K562 (cell line): Measurements from ENCODE around the gene RASGEF1C. TPM values are rescaled to one million over a fixed set of nuclear protein-coding genes. Genes with fewer than 3 reads are reported as not detected.

ENCODE experiments used
- CC2D1A ChIP-seq: fragments of 450-650 bp; IDR thresholded peaks from 2 replicates; pipeline ENCODE4 v1.6.1; 2017; ENCODE audit warnings: mild to moderate bottlenecking
- CHAMP1 ChIP-seq: fragments of 450-650 bp; IDR thresholded peaks from 2 replicates; pipeline ENCODE4 v1.6.1; 2016; ENCODE audit warnings: mild to moderate bottlenecking
- GTF3C2 ChIP-seq: IDR thresholded peaks from 3 replicates; pipeline ENCODE4 v1.6.1; 2011; ENCODE audit warnings: borderline replicate concordance, mild to moderate bottlenecking, moderate library complexity; ENCODE audit not compliant: insufficient read length; ENCODE audit errors: extremely low read depth
- LCOR ChIP-seq: sonication (generic); formaldehyde crosslinking; IDR thresholded peaks from 2 replicates; pipeline ENCODE4 v1.8.0; 2022; ENCODE audit warnings: mild to moderate bottlenecking, missing genetic modification reagents
- MYBL2 ChIP-seq, 2 experiments: fragments of 450-650 bp in 1 of 2; sonication (generic) in 1 of 2; formaldehyde crosslinking in 1 of 2; IDR thresholded peaks; 2 replicates each; pipeline versions ENCODE4 v1.6.1 to v1.8.1; 2017 to 2022; ENCODE audit warnings: borderline replicate concordance in 1 of 2, inconsistent platforms in 1 of 2, low read depth in 1 of 2, mild to moderate bottlenecking in 1 of 2, missing genetic modification reagents in 1 of 2, moderate library complexity in 1 of 2
- RREB1 ChIP-seq: fragments of 250-450 bp; sonication (Bioruptor Pico); IDR thresholded peaks from 2 replicates; pipeline ENCODE4 v1.4.0; 2020
- polyA plus RNA-seq, 8 experiments: library from polyadenylated mRNA; depleted of rRNA in 4 of 8; stranded (reverse) in 5 of 8; unstranded in 3 of 8; fragments of >200 nt; fragmentation: Nextera tagmentation in 2 of 8; fragmentation: Illumina TruSeq in 1 of 8; extraction: Ambion mirVana in 2 of 8; extraction: Trizol in 1 of 8; gene quantifications; 2 replicates each; pipeline versions ENCODE4 v1.2.1 to v1.2.3, GENCODE V29; 2011 to 2014; ENCODE audit warnings: inconsistent platforms in 1 of 8, missing spikeins in 1 of 8
- total RNA-seq, 7 experiments: library from RNA; depleted of rRNA in 6 of 7; stranded (reverse); fragments of >200 nt in 6 of 7; fragmentation: Illumina TruSeq in 2 of 7; extraction: Trizol in 2 of 7; gene quantifications; 2 replicates each; pipeline versions ENCODE4 v1.2.1 to v1.2.3, GENCODE V29; 2011 to 2021; ENCODE audit warnings: low replicate concordance in 1 of 7
- TF ChIP-seq, protein P1 (sequence below): fragments of 450-650 bp; IDR thresholded peaks from 2 replicates; pipeline ENCODE4 v1.6.1; 2018; ENCODE audit not compliant: partially characterized antibody
- TF ChIP-seq, protein P2 (sequence below): fragments of 450-650 bp; conservative IDR thresholded peaks from 2 replicates; pipeline ENCODE4 v1.6.1; 2016; ENCODE audit warnings: missing genetic modification characterization, low read depth, mild to moderate bottlenecking, missing compliant biosample characterization, moderate library complexity

The RASGEF1C gene
- total and polyA plus RNA-seq, 9 of the 15 experiments (the other 6 are each of a cell fraction or from before 2014, with no cell fraction given), result 0.04 to 1.1 (median 0.21) TPM; not detected in 4

GRCh38 chr5:180093651-180094382, 115.2 kb downstream of the RASGEF1C start (continued):
- TF ChIP-seq LCOR (CRISPR knock-in tag) (no peak), RREB1 (CRISPR knock-in tag) (peak; percentile 91; the same call in 1 of the 2 replicates), CHAMP1 (peak; percentile 86), GTF3C2 (no peak), CC2D1A (peak; percentile 85), MYBL2 (IDR thresholded peaks at IDR 0.05; ENCODE audit: low read depth) (no peak; the same call in 1 of the 2 replicates), MYBL2 (CRISPR knock-in tag; IDR thresholded peaks at IDR 0.05; ENCODE audit: borderline replicate concordance) (no peak)
- TF ChIP-seq, protein P1, sequence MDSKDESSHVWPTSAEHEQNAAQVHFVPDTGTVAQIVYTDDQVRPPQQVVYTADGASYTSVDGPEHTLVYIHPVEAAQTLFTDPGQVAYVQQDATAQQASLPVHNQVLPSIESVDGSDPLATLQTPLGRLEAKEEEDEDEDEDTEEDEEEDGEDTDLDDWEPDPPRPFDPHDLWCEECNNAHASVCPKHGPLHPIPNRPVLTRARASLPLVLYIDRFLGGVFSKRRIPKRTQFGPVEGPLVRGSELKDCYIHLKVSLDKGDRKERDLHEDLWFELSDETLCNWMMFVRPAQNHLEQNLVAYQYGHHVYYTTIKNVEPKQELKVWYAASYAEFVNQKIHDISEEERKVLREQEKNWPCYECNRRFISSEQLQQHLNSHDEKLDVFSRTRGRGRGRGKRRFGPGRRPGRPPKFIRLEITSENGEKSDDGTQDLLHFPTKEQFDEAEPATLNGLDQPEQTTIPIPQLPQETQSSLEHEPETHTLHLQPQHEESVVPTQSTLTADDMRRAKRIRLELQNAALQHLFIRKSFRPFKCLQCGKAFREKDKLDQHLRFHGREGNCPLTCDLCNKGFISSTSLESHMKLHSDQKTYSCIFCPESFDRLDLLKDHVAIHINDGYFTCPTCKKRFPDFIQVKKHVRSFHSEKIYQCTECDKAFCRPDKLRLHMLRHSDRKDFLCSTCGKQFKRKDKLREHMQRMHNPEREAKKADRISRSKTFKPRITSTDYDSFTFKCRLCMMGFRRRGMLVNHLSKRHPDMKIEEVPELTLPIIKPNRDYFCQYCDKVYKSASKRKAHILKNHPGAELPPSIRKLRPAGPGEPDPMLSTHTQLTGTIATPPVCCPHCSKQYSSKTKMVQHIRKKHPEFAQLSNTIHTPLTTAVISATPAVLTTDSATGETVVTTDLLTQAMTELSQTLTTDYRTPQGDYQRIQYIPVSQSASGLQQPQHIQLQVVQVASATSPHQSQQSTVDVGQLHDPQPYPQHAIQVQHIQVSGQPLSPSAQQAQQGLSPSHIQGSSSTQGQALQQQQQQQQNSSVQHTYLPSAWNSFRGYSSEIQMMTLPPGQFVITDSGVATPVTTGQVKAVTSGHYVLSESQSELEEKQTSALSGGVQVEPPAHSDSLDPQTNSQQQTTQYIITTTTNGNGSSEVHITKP, result peak; percentile 54
- TF ChIP-seq, protein P2, sequence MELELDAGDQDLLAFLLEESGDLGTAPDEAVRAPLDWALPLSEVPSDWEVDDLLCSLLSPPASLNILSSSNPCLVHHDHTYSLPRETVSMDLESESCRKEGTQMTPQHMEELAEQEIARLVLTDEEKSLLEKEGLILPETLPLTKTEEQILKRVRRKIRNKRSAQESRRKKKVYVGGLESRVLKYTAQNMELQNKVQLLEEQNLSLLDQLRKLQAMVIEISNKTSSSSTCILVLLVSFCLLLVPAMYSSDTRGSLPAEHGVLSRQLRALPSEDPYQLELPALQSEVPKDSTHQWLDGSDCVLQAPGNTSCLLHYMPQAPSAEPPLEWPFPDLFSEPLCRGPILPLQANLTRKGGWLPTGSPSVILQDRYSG (tag), result 0 out of 2 replicates have a peak, but pooled peaks have one; percentile 58
